GM18870 (cell line): ENCODE results near the gene SPATA25.

Experiments
- ATAC-seq: cut with Tn5 transposase; IDR thresholded peaks from one replicate; pipeline ENCODE4 v1.9.1; 2021; ENCODE audit warnings: moderate library complexity; ENCODE audit not compliant: unreplicated experiment

The SPATA25 gene

DNA sequence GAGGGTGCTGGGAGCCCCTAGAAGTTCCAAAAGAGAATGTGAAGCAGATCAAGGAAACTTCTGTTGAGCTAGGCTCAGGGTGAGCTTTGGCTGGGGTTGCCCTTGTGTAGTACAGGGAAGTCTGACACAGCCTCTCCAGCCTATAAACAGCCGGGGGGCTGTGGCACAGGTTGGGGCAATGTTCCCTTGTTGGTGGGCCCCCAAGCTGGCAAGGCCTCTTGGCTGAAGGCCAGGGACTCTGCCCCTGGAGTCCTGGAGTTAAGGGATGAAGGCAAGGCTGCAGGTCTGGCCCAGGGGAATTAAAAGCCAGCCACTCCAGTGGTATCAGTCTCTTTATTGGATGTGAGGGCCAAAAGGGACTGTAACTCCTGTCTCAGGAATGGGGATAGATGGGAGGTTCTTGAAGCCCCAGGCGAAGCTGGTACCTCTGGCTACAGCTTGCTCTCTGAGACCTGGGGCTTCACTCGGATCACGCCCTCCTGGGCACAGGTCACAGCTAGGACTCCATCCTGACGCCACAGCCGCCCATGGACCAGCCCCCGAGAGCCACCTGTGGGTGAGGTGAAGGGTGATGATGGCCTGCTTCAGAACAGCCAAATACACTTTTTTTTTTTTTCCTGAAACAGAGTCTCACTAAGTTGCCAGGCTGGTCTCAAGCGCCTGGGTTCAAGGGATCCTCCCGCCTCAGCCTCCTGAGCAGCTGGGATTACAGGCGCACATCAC is 45.9 kb downstream of the SPATA25 start:
- no peak for ATAC-seq

- no peak for ATAC-seq
Observed at GRCh38 chr20:45840700-45841198, 46.7 kb downstream of the SPATA25 start.

DNA sequence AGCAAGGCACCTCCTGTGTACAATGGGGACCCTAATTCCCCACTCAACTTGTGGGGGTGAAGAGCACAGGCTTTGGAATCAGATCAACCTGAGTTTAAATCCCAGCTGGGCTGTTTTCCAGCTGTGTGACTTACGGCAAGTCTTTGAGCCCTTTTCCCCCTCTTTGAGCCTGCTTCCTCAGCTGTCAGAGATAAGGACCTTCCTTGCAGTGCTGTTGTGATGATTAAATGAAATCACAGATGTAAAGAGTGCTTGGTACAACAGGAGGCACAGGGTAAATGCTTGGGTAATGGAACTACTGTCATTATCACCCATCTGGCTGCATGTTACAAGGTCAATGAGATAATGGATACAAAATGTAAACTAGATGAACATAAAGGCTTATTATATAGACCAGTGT is 50.6 kb downstream of the SPATA25 start:
- ATAC-seq, result no peak
